ENCODE measurements around the gene MYBPC2.

MYBPC2 gene

DNA sequence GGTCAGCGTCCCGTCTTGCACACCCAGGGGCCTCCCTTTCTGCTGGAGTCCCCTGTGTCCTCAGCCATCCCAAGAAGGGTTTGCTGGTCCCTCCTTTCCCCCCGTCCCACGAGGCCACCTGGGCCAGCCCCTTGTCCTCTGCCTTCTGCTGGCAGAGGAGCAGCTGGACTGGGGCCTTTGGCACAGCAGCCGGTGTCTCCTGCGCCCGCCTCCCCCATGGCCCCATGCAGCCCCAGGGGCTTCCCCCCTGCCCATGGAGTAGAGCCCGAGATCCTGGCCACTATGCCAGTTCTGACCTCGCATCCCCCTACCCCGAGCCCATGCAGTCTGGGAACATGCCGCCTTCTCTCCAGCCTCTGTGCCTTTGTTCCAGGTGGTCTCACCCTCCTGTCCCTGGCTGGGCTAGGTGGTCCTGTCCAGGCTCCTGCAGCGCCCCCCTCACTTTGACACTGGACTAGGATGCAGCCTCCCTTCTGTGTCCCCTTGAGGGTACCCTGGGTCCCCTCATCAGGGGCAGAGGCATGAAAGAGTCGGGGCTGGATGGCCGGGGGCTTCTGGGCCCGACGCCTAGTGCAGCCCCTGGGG lies 49.7 kb downstream of the MYBPC2 start:
- peaks cover 9% of the 10 kb centered on the region for H3K36me3 ChIP-seq

GRCh38 chr19:50482916-50483315 lies 50.2 kb downstream of the MYBPC2 start:
- Histone ChIP-seq H3K9me3 (peaks cover 8% of the 10 kb centered on the region; the same call in 1 of the 2 replicates), H3K4me1 (no peaks in the 10 kb centered on the region), H3K27me3 (peaks cover 8% of the 10 kb centered on the region), H3K36me3 (peaks cover 9% of the 10 kb centered on the region), H3K4me3 (ENCODE audit: low read depth, low read length) (no peak overlapping the region)
- TF ChIP-seq CTCF (IDR thresholded peaks at IDR 0.05; ENCODE audit: low read depth, low read length), result no peak
- no peak for DNase-seq

More for the DNA sequence above, 49.7 kb downstream of the MYBPC2 start:
- no peak for DNase-seq
- TF ChIP-seq CTCF (IDR thresholded peaks at IDR 0.05; ENCODE audit: low read depth, low read length), result no peak
- peaks cover 7% of the 10 kb centered on the region; the same call in 1 of the 2 replicates for H3K9me3 ChIP-seq
- peaks cover 2% of the 10 kb centered on the region for H3K27me3 ChIP-seq
- no peaks in the 10 kb centered on the region; the same call in 1 of the 2 replicates for H3K4me1 ChIP-seq
- H3K4me3 ChIP-seq (ENCODE audit: low read depth, low read length), result no peak overlapping the region

DNA sequence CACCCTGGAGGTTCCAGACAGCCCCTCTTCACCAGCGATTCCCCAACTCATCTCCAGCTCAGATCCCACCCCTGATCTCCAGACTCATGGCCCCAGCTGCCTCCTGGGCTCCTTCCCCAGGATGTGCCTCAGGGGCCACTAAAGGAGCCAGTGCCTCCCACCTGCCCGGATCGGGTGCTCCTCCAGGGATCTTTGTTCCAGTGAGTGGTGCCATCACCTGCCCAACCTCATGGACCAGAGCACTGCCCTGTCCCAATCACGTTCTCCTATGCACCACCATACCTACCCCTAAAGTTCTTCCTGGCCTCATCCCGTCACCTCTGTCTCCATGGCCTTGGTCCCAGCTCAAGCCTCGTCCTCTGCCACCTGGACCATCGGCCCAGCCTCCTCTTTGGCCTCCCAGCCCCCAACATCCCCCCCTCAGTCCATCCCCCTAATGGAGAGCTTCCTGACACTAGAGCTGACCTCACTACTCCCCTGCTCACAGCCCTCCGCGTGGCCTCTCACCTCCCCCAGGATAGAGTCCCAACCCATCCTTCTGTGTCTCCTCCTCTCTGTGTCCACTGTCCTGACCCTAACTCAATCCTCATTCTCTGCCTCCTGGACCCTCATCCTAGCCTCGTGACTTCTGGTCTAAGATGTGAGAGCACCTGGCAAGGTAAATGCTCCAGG lies 52.7 kb downstream of the MYBPC2 start:
- peaks cover 8% of the 10 kb centered on the region; the same call in 1 of the 2 replicates for H3K9me3 ChIP-seq
- peaks cover under 1% of the 10 kb centered on the region for H3K36me3 ChIP-seq
- TF ChIP-seq CTCF (IDR thresholded peaks at IDR 0.05; ENCODE audit: low read depth, low read length), result no peak
- H3K4me3 ChIP-seq (ENCODE audit: low read depth, low read length), result no peak overlapping the region
- DNase-seq, result no peak
- peaks cover 22% of the 10 kb centered on the region for H3K27me3 ChIP-seq
- H3K4me1 ChIP-seq, result no peaks in the 10 kb centered on the region

GRCh38 chr19:50486823-50487515 lies 54.3 kb downstream of the MYBPC2 start:
- no peaks in the 10 kb centered on the region; the same call in 1 of the 2 replicates for H3K36me3 ChIP-seq
- H3K9me3 ChIP-seq, result peaks cover 8% of the 10 kb centered on the region; the same call in 1 of the 2 replicates
- peak; percentile 64 for TF ChIP-seq CTCF (IDR thresholded peaks at IDR 0.05; ENCODE audit: low read depth, low read length)
- H3K4me1 ChIP-seq, result no peaks in the 10 kb centered on the region
- DNase-seq, result peak; percentile 60
- no peak overlapping the region for H3K4me3 ChIP-seq (ENCODE audit: low read depth, low read length)
- peaks cover 28% of the 10 kb centered on the region for H3K27me3 ChIP-seq

DNA sequence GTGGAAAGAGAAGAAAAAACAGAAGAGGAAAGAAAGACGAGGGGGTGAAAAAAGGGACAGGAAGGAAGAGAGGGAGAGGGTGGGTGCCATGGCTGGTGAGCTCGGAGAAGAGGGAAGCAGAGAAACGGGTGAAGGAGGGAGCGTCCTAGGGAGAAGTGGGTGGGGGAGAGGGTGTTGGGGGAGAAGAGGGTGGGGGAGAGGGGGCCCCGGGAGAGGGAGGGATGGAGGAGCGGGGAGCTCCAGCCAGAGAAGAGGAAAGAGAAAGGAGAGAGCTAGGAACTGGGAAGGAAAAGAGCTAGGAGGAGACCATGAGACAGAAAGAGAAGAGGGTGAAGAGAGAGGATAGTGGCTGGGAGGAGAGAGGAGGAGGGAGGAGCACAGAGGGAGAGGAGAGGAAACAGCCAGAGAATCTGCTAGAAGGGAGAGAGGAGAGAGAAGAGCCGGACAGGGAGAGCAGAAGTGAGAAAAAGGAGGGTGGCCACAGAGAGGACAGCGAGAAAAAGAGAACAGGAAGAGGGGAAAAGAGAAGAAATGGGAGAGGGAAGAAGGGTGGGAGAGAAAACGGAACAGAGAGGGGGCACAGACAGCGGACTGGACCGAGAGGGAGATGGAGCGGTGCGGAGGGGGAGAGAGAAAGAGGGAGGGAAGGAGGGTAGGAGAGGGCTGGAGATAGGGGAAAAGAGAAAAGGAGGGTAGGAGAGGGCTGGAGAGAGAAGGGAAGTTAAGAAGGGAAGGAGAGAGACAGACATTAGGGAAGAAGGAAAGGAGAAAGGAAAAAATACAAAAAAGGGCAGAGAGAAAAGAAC lies 55.9 kb downstream of the MYBPC2 start:
- peaks cover 32% of the 10 kb centered on the region for H3K27me3 ChIP-seq

More for the DNA sequence above, 55.9 kb downstream of the MYBPC2 start:
- H3K9me3 ChIP-seq, result peaks cover 8% of the 10 kb centered on the region; the same call in 1 of the 2 replicates
- no peaks in the 10 kb centered on the region for H3K4me1 ChIP-seq
- no peak for DNase-seq
- no peak overlapping the region for H3K4me3 ChIP-seq (ENCODE audit: low read depth, low read length)
- no peak for TF ChIP-seq CTCF (IDR thresholded peaks at IDR 0.05; ENCODE audit: low read depth, low read length)
- no peaks in the 10 kb centered on the region; the same call in 1 of the 2 replicates for H3K36me3 ChIP-seq

All from BE2C (cell line).